GM18520 (cell line): ENCODE data around the gene FOLR2.

Experiments used
- ATAC-seq: cut with Tn5 transposase; IDR thresholded peaks from one replicate; pipeline ENCODE4 v1.9.1; 2021; ENCODE audit not compliant: unreplicated experiment

Gene FOLR2

DNA sequence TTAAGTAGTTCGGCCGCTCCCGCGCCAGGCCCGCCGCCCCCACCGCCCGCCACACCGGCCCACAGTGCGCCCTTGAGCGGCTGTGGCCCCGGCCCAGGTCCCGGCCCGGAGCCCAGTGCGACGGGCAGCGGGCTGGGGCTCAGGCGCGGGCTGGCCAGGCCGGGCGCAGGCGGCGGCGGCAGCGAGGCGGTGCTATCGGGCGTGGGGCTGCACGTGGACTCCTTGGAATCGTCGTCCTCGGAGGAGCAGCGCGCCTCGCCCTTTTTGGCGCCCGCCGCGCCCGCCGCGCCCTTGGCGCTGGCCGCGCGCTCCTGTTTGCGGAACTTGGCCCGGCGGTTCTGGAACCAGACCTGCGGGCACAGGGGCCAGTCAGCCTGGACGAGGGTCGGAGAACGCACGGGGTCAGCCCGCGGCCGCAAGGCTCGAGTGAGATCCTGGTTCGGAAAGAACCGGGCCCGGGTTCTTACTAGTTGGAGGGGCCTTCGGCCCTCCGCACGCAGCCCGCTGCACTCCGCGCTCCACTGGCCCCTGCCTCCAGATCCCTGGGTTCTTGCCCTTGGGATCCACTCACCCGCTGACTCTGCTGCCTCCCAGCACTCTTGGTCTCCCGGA lies 23.4 kb downstream of the FOLR2 start:
- no peak for ATAC-seq

DNA sequence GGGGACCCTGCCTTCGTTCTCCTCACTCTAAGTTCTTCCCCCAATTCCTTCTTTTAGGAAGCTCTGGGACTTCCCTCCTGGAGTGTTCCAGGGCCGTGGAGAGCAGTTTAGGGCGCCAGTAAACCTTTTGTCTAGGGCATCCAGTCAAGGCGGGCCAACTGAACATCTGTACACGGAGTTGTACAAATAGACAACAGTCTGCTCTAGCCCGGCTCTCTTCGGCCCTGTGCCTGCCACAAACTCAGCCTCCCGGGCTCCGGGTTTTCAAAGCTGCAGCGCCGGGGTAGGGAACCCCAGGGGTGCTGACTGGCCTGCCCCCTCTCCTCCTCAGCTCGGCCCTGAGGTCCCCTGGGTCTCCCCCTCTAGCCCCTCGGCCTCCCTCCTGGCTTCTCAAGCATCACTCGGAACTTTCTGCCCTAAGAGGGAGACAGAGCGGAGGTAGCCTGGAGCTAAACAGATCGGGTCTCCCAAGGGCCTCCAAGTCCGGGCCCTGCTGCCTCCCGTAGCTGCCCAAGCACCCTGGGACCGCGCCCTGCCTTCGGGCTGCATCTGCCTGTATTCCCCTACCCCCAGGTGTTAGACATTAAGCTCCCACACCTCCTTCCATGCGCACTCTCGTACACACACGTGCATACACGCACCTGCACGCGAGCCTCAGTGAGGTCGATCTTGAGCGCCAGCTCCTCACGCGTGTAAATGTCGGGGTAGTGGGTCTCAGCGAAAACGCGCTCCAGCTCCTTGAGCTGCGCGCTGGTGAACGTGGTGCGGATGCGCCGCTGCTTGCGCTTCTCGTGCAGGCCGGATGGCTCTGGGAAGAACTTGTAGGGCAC lies 24.1 kb downstream of the FOLR2 start:
- no peak for ATAC-seq

DNA sequence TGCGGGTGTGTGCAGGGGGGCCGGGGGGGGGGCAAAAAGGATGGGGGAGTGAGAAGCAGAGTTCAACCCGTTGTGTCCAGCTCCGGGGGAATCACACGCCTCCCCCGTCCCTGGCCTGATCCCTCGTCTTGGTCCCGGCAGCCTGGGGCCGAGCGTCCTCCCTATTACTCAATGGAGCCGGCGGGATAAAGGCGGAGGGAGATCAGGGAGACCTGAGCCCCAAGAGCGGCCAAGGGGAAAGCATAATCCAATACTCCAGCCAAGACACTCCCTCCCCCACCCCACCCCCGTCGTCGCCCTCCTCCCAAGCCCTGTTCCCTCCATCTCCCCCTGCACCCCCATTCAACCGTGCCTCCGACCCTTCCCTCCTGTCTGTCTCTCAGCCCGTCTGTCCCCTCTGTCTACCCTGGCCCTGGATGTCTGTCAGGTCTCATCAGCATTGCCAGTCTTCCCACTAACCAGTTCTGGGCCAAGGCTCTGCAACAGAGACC lies 24.7 kb downstream of the FOLR2 start:
- no peak for ATAC-seq

DNA sequence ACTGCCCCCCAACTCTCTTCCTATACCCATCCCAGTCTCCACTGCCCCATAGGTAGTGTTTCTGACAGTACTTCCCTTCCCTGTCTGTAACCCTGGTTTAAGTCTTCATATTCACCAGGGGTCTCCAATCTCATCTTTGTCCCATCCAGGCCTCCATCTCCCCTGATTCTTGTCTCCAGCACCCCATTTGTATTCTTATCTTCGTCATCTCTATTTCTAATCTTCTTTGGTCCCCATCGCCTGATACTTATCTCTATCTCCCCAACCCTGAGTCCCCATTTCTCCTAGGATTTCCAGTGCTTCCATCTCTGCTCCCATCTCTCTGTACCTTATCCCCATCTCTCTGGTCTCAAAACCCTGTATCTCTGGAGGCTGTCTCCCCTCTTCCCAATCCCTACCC lies 25.5 kb downstream of the FOLR2 start:
- ATAC-seq: no peak

DNA sequence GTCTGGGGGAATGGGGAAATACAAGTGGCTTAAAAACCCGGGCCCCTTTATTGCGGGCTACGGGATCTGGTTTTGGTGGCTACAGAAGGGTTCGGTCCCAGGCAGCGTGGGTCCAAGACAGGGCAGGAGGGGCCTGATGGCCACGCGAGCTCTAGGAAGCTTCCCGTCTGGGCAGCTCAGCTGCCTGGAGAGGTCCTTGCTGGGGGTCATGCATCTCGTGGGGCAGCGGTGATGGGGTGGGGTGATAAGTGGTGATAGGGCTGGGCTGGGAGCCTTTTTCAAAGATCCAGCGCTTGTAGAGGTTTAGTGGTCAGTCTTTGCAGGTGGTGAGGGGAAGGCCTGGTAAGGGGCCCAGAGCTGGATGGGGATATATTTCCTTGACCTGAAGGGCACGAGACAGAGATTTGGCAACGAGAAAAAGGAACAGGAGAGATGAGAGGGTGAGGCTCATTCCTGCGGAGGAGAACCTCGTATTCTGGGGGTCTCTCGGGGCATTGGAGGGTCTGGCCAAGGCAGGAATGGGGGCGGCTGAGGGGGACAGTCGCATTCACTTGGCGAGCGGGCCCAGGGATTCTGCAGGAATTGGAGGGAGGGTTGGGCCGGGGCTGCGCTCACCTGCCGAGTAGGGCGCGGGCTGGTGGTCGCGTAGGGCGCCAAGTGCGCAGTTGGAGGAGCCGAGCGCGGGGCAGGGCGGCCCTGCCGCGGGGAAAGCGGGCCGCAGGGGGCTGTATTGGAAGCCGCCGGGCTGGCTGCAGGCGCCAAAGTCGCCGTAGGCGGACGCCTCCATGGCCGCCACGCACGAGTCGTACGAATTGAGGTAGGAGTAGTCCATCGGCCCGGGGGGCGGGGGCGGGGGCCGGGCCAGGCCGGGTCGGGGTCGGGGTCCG lies 26.8 kb downstream of the FOLR2 start:
- no peak for ATAC-seq

DNA sequence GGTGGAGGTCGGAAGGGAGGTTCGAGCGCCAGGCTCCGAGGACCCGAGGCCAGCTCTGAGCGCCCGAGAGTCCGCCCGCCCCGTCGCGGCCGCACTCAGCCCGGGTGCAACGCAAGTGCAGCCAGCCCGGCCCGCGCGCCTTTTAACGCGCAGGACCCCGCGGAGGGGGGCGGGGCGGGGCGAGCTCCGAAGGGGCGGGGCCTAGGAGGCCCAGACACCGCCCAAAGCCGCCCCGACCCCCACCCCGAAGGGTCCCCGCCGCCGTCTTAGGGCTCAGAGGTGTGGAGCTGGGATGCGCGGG lies 27.4 kb downstream of the FOLR2 start, which contains the start of gene PHOX2A:
Gene PHOX2A (minus strand): TSS at position 117 of the 301 bp plus-strand sequence. CDS start 172 bp downstream, outside the sequence.
- no peak for ATAC-seq

DNA sequence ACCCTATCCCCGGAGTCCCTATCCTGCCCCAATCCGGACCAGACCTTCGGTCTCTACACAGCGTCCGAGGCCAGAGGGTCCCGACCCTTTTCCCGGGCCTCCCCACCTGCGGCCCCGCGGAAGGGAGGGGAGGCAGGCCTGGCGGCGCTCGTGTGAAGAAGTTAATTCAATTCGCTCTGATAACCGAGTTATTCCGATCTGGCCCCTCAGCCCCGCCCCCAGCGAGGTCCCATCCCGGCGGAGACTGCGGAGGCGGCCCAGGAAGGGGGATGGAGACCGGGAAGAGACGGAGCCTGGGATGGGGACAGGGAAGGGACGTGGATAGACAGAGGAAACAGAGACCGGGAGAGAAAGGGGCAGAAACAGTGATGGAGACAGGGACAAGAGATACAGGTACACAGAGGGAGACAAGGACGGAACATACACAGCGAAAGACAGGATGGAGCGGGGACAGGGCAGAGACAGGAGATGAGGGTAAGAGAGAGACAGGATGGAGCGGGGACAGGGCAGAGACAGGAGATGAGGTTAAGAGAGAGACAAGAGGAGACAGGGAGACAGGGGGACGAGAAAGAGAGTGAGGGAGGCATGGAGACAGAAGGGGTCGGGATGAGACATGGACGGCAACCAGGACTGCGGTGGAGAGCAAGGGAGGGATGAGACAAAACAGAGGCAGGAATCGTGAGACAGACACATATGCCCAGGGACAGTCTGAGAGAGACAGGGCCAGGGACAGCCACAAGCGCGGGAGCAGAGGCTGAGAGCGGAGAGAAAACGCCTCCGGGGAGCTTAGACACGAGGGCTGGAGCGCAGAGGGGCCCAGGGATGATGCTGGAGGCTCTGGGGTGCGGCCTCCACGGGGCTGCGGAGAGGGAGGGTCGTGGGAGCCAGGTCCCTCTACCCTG lies 28.0 kb downstream of the FOLR2 start:
- ATAC-seq: no peak

DNA sequence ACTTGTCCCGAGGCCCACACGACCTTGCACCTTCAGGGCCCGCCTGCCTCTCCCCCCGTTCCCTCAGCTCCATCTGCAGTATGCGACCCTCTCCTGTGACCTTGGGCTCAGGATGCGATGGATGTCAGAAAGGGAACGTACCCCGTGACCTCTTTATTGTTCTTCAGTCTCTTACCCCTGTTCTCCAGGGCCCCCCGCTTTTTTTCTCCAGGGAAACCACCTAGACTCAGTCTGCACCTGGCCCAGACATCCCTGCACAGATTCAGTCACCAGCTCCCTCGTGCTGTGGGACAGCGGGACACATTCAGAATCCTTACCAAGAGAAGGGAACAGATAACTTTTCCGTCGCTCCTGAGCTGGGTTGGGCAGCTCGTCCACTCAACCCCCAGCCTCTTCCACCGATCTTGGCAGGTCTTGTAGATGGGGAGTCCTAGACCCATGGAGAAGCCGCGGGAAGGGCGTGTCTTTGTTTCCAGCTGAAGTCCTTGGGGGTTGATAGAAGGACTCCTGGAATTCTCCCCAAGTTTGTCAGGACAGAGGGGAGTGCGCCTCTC lies 28.7 kb downstream of the FOLR2 start:
- no peak for ATAC-seq

DNA sequence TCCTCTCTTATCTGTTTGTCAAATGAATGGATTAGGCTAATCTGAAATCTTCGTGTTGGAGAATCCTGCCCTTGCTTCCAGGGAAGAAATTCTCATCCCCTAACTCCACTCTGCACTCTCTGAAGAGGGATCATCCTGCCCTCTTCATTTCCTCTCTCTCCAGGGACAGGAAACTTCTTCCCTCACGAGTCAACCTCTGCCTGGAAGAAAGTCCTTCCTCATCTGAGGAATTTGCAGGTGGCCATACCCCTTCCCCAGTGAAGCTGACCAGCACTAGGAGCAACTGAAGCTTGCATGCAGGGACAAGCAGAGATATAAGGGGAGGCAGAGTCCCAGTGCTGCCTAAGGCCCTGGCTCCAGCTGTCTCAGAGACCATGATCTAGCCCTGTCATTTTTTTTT lies 31.0 kb downstream of the FOLR2 start:
- ATAC-seq: no peak

DNA sequence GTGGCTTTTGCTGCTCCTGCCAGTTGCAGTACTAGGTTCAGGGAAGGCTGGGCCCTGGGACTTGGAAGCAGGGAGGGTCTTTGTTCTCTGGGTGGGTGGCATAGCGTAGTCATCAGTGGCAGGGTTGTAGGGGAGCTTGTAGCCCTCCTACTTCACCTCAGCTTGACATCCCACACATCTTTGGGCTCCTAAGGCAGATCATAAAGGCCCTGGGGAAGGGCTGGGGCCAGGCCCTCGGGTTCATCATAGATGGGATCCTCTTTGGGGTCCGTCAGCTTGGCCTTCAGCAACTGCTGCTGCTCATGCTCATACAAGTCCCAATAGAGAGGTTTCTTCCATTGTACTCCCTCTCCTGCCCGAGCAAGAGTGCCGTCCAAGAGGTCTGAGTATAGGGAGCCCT lies 33.4 kb downstream of the FOLR2 start:
- no peak for ATAC-seq

DNA sequence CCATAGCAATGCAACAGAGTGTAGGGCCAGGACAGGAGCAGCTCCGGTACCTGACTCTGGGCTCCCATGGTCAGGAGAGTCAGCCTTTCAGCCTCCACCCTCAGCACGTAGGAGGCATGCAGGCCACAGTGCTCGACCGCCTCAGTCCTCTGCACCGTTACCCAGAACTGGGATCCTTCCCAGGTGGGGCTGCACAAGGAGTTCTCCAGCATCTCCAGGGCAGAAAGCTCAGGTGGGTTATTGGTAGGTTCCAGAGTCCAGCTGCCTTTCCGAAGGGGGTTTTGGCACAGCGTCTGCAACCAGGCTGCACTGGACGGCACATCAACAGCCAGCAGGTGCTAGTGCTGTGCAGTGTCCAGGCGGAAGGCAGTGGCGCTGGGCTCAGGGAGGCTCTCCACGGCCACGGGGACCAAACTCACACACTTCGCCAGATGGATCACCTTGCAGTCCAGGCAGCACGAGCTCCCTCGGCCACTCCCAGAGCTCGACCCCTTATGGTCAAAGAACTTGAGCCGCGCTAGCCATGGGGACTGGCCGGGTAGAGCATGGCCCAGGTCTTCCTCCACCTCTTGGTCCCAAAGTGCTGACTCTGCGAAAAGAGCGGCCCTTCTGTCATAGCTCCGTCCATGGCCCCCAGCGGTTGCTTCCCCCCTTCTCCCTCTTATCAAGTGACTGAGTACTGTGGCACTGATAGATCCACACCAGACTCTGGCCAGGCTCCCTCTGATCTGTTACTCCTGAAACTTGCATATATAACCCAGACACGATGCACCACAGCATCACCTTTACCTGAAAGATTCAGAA lies 34.3 kb downstream of the FOLR2 start:
- no peak for ATAC-seq

DNA sequence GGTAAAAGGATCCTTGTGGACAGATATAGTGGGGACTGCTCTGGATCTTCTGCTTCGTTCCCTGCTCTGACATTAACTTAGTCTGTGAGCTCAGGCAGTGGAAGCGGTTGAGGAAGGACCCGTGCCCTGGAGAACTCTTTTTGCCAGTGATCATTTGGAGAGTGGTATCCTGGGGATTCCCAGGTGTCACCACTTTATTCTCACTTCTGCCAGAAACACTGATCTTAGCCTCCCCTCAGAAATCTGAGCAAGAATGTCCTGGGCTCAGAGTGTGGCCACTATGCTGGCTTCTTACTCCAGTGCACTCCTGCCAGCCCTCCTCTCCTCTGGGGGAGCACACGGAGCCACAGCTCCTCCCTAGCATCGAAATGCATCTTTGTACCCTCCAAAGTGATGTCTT lies 35.0 kb downstream of the FOLR2 start:
- ATAC-seq: no peak

DNA sequence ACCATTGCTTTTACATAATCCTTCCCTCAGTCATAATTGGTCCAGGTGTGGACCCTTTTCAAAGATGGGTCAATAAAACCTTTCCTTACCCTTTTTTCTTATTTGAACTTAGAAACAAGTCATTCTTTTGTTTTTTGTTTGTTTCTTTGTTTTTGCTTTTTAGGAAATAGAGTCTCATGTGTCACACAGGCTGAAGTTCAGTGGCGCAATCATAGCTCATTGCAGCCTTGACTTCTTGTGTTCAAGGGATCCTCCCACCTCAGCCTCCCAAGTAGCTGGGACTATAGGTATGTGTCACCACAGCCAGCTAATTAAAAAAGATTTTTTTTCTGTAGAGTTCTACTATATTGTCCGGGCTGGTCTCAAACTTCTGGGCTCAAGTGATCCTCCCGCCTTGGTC lies 36.8 kb downstream of the FOLR2 start:
- no peak for ATAC-seq

DNA sequence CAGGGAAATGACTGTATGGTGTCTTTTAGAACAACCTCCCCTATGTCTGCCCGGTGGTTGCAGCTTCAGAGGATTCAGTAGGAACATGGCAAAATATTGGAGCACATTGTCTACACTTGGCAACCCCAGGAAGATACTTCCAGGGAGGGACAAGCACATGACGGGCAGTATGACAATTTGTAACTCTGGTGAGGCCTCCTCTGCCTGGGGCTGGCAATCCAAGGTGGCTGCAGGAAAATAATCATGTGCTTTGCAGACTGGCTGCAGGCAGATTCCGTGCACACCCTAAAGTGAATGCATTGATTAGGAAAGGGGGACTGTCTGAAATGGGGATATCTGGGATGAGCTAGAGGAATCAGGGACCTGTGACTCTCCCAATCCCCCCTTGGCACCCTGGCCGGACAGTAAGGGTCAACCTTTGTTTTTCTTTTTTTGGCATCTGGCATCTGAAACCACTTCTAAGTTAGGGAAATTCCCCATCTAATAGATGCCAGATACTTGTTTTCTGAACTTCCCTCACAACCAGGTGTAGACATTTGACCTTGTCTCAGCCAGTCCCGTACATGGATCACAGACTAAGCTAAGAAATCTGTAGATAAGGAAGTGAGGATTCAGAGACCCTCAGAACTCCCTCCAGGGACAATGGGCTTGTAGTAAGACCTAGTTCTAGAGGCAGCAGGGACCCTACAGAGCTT lies 37.9 kb downstream of the FOLR2 start:
- ATAC-seq: no peak

DNA sequence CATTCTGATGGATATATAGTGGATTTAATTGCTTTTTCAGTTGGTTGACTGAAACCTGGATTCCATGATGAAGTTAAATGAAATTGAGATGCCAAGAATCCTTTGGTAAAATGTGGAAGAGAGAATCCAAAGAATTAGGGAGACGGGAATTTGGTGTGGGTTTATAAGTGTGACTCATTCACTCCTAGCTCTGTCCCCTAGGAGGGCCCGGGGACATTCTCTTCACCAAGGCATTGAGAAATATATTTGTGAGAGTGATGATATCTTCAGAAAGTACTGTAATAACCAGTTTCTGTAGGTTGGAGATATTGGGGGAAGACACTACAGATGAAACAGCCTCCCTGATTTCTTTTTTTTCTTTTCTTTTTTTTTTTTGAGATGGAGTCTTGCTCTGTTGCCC lies 41.0 kb downstream of the FOLR2 start:
- no peak for ATAC-seq

DNA sequence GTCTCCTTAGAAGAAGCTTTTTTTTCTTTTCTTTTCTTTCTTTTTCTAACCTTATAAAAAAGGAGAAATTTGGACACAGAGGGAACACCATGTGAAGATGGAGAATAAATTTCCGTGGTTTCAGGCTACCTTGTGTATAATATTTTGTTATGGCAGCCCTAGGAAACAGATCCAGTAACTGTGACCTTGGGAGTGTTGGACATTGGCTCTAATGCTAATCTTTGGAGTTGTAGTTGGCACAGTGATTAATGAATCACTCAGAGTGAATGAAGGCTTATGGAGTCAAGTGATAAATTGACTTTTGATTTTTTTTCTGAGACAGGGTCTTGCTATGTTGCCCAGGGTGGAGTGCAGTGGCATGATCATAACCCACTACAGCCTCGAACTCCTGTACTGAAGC lies 42.9 kb downstream of the FOLR2 start:
- ATAC-seq: no peak

DNA sequence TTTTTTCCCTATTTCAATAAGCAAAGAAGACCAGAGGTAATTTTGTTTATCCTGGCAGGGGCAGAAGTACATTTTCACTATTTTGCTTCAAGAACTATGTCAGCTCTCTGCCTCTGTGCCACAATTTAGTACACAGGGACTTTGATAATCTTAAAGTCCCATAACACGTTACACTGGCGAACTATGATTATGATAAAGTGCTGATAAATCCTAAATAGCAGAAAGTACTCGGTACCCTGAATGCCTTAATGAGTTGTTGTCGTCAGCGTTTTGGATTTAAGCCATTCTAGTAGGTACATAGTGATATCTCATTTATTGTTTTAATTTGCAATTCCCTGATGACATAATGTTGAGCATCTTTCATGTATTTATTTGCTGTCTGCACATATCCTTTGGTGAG lies 44.0 kb downstream of the FOLR2 start:
- no peak for ATAC-seq

DNA sequence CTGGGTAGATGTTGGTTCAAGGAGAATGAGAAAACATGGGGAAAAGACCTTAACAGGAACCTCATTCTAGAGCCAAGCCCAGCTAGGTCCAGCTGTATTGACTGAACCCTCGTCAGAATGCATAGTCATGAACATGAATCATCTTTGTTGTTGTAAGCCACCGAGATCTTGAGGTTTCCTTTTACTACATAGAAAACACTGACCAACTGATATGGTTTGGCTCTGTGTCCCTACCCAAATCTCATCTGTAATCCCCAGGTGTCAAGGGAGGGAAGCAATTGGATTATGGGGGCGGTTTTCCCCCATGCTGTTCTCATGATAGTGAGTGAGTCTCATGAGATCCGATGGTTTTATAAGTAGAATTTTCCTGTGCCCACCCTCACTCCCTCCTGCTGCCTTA lies 46.8 kb downstream of the FOLR2 start:
- ATAC-seq: no peak

DNA sequence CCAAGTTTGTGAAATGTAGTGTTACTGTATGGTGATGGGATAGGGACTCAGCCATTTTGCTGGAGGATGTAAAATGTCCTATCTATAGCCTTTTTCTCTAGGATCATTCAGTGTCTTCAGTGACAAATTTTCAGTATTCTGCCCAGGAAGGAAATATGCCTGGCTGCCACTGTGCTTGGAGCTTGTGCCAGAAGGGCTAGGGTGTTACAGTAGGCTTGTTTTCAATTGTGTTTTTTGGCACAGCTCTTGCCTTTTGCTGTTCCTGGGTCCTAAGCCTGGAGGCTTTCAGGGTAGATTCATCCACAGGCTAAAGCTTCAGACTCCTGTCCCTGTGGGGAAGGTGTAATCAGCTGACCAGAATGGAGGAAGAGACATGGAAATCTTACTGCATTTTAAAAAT lies 49.4 kb downstream of the FOLR2 start:
- ATAC-seq: no peak
